LNCaP clone FGC (cell line): Measurements from ENCODE around the gene NEDD4L.

Experiments
- DNase-seq: peaks from one replicate; pipeline ENCODE4 v3.0.0-alpha.2; 2011; ENCODE audit warnings: low read depth
- H3K4me3 ChIP-seq: 2 replicates; pipeline ENCODE4 v1.5.1; 2011; ENCODE audit warnings: mild to moderate bottlenecking, low read depth, low read length, control low read depth
- CTCF ChIP-seq: IDR thresholded peaks from 2 replicates; pipeline ENCODE4 v1.5.1; 2012; ENCODE audit warnings: mild to moderate bottlenecking; ENCODE audit not compliant: control insufficient read depth, insufficient read depth; ENCODE audit errors: extremely low read depth

Gene NEDD4L

GRCh38 chr18:58353581-58353980 lies 309.6 kb downstream of the NEDD4L start:
- no peak for DNase-seq
- H3K4me3 ChIP-seq: no peak overlapping the region
- no peak for TF ChIP-seq CTCF

GRCh38 chr18:58354051-58354450 lies 310.0 kb downstream of the NEDD4L start:
- no peak overlapping the region for H3K4me3 ChIP-seq
- no peak for TF ChIP-seq CTCF
- no peak for DNase-seq

- no peak overlapping the region for H3K4me3 ChIP-seq
- no peak for TF ChIP-seq CTCF
- DNase-seq: no peak
These were observed 310.8 kb downstream of the NEDD4L start for GRCh38 chr18:58354791-58355190.

GRCh38 chr18:58355243-58355642 lies 311.2 kb downstream of the NEDD4L start:
- H3K4me3 ChIP-seq: no peak overlapping the region
- TF ChIP-seq CTCF: no peak
- no peak for DNase-seq

- DNase-seq: no peak
These were observed 315.2 kb downstream of the NEDD4L start for GRCh38 chr18:58359218-58359617.

GRCh38 chr18:58359620-58360019 lies 315.6 kb downstream of the NEDD4L start:
- DNase-seq: no peak
- H3K4me3 ChIP-seq: no peak overlapping the region
- TF ChIP-seq CTCF: no peak

More at GRCh38 chr18:58359218-58359617, 315.2 kb downstream of the NEDD4L start:
- no peak overlapping the region for H3K4me3 ChIP-seq
- no peak for TF ChIP-seq CTCF

GRCh38 chr18:58360324-58360723 lies 316.3 kb downstream of the NEDD4L start:
- no peak for DNase-seq
- TF ChIP-seq CTCF: no peak
- no peak overlapping the region for H3K4me3 ChIP-seq
